ENCODE data around the gene C16orf54.
"Not testable (repeated sequence)": the region's sequence is repeated elsewhere in the genome, so short reads cannot be mapped to it uniquely, and the experiment has no call there.

Gene C16orf54

GRCh38 chr16:29708917-29709600 is 36.7 kb downstream of the C16orf54 start:
- no peak for DNase-seq (ENCODE audit: low read depth in 2 of 2)

- not testable (repeated sequence) for DNase-seq (ENCODE audit: low read depth in 2 of 2)
These were observed 38.6 kb downstream of the C16orf54 start for GRCh38 chr16:29707160-29707559.

- DNase-seq (ENCODE audit: low read depth in 2 of 2), result no peak
These were observed 40.8 kb downstream of the C16orf54 start for GRCh38 chr16:29705030-29705429.

- DNase-seq (ENCODE audit: low read depth in 2 of 2), result no peak
These were observed 43.5 kb downstream of the C16orf54 start for GRCh38 chr16:29702269-29702668.

- DNase-seq (ENCODE audit: low read depth in 2 of 2), result no peak
These were observed 44.6 kb downstream of the C16orf54 start for GRCh38 chr16:29701214-29701555.

GRCh38 chr16:29700253-29700987 is 45.4 kb downstream of the C16orf54 start:
- DNase-seq (ENCODE audit: low read depth in 2 of 2), result peak; percentile 47 to 60

GRCh38 chr16:29699324-29700219 is 46.2 kb downstream of the C16orf54 start:
- no peak for DNase-seq (ENCODE audit: low read depth in 2 of 2)

GRCh38 chr16:29698484-29699323 is 47.1 kb downstream of the C16orf54 start:
- no peak for DNase-seq (ENCODE audit: low read depth in 2 of 2)

GRCh38 chr16:29698042-29698441 is 47.7 kb downstream of the C16orf54 start:
- DNase-seq (ENCODE audit: low read depth in 2 of 2), result no peak

- no peak for DNase-seq (ENCODE audit: low read depth in 2 of 2)
These were observed 48.4 kb downstream of the C16orf54 start for GRCh38 chr16:29697391-29697790.

GRCh38 chr16:29696881-29697331 is 48.9 kb downstream of the C16orf54 start:
- DNase-seq (ENCODE audit: low read depth in 2 of 2), result no peak

GRCh38 chr16:29695675-29696074 is 50.1 kb downstream of the C16orf54 start:
- DNase-seq (ENCODE audit: low read depth in 2 of 2), result not testable (repeated sequence)

- DNase-seq (ENCODE audit: low read depth in 2 of 2), result no peak
These were observed 51.2 kb downstream of the C16orf54 start for GRCh38 chr16:29694384-29695195.

GRCh38 chr16:29692606-29693005 is 53.2 kb downstream of the C16orf54 start:
- not testable (repeated sequence) for DNase-seq (ENCODE audit: low read depth in 2 of 2)
